Adrenal gland (tissue), 12 donors: Measurements from ENCODE around the gene PCYOX1L. TPM values are rescaled to one million over a fixed set of nuclear protein-coding genes. Genes with fewer than 3 reads are reported as not detected.

Experiments
- DNase-seq, 7 donors: peaks; one replicate each; pipeline ENCODE4 v3.0.0-alpha.2; 2019 to 2020
- H3K27ac ChIP-seq, 5 donors: fragments of 200-600 bp; sonication (generic) in 4 of 5; 1 replicate in 3 of 5; 2 replicates in 2 of 5; pipeline versions ENCODE4 v1.5.1 to v1.8.0; 2016 to 2020; ENCODE audit warnings: mild to moderate bottlenecking in 1 of 5
- H3K27me3 ChIP-seq: fragments of 200-600 bp; 2 replicates; pipeline ENCODE4 v1.8.0; 2021
- H3K36me3 ChIP-seq, 2 donors: fragments of 200-600 bp; replicated peaks in 1 of 2; 1 replicate in 1 of 2; 2 replicates in 1 of 2; pipeline versions ENCODE4 v1.5.1 to v1.8.0; 2018 to 2022
- H3K4me1 ChIP-seq, 2 donors: fragments of 200-600 bp; replicated peaks in 1 of 2; 1 replicate in 1 of 2; 2 replicates in 1 of 2; pipeline versions ENCODE4 v1.5.1 to v1.8.0; 2018 to 2021
- H3K4me3 ChIP-seq, 4 donors: fragments of 200-600 bp; sonication (generic) in 3 of 4; one replicate each; pipeline ENCODE4 v1.5.1; 2016 to 2018
- H3K9me3 ChIP-seq, 3 donors: fragments of 200-600 bp; sonication (generic) in 1 of 3; replicated peaks in 1 of 3; 1 replicate in 2 of 3; 2 replicates in 1 of 3; pipeline versions ENCODE4 v1.5.1 to v1.8.0; 2016 to 2021
- POLR2A ChIP-seq, 2 donors: fragments of 450-650 bp; IDR thresholded peaks; one replicate each; pipeline ENCODE4 v1.6.1; 2017; ENCODE audit warnings: antibody characterized with exemption in 2 of 2, mild to moderate bottlenecking in 2 of 2, moderate library complexity in 1 of 2
- WGBS, 4 donors: extraction: QIAGEN DNeasy Blood & Tissue Kit in 2 of 4; methylation state at CpG; one replicate each; pipeline versions ENCODE4 v1.1.5 to v1.1.7; 2013 to 2017; 5-methylcytosine and 5-hydroxymethylcytosine counted together
- intact Hi-C, 2 donors: fragments of 100-400 bp; cut with DNase I; formaldehyde crosslinking; loops; one replicate each; pipeline versions ENCODE4 v1.14.1 to v1.15.0; 2022 to 2023
- polyA plus RNA-seq, 3 donors: library from polyadenylated mRNA; stranded (reverse); fragments of 200-250 nt in 2 of 3; fragments of 350-450 nt in 1 of 3; fragmentation: Illumina TruSeq in 1 of 3; extraction: RNeasy Lipid Tissue Mini Kit (QIAGEN cat#74804) in 1 of 3; gene quantifications; one replicate each; pipeline ENCODE4 v1.2.3, GENCODE V29; 2013 to 2014
- total RNA-seq, 9 donors: library from RNA; depleted of rRNA in 4 of 9; stranded (reverse); fragments of >200 nt in 4 of 9; fragments of 120-200 nt in 1 of 9; fragmentation: NEBNext Ultra II Directional in 1 of 9; extraction: Animal tissue kit (Norgen Biotek cat#: 25700) in 1 of 9; gene quantifications; one replicate each; pipeline versions ENCODE4 v1.1.0 to v1.2.4, GENCODE V29; 2013 to 2023
- TF ChIP-seq, protein P1 (sequence below), 6 experiments: fragments of 450-650 bp in 4 of 6; fragments of 200-600 bp in 2 of 6; sonication (generic) in 1 of 6; IDR thresholded peaks; 1 replicate in 5 of 6; 2 replicates in 1 of 6; pipeline versions ENCODE4 v1.5.1 to v1.8.0; 2016 to 2021; ENCODE audit warnings: antibody characterized with exemption in 6 of 6, mild to moderate bottlenecking in 2 of 6, moderate library complexity in 1 of 6
- donor health status: healthy with polysubstance abuse.
- donor health status: Bipolar disorder and iron deficiency.
- donor health status: DM: yes; HTN: yes; CAD: no.
- donor health status: DM: no; HTN: no; CAD: no.
- donor health status: DM: no; HTN: no; CAD: no.
- donor health status: DM: yes; HTN: yes; CAD: no.

PCYOX1L gene
- total and polyA plus RNA-seq, 12 donors, result 4.7 to 17.1 (median 9.4) TPM

DNA sequence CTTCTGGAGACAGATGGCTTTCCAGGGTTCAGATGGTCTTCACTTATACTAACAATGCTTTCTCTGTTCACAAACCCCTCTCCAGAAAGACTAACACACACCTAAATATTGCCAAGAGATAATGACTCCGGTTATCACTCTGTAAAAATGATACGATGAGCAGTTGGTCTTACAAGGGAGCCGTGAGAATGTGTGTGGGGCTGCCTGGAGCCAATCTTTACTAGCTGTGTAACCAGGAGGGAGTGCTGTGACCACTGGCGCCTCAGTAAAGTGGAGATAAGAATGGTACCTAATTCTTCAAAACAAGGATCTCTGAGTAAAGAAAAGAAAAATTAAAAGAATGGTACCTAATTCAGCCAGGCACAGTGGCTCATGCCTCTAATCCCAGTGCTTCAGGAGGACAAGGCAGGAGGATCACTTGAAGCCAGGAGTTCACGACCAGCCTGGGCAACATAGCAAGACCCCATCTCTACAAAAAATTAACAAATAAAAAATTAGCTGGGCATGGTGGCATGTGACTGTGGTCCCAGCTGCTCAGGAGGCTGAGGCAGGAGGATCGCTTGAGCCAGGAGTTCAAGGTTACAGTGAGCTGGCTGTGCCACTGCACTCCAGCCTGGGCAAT lies 61.2 kb downstream of the PCYOX1L start:
- Histone ChIP-seq H3K27ac (peak overlapping the region in 2 of 5 donors; percentile 36 to 96), H3K9me3 (no peaks in the 10 kb centered on the region), H3K36me3 (no peaks in the 10 kb centered on the region), H3K4me1 (peaks cover 33 to 58% of the 10 kb centered on the region in 2 donors), H3K27me3 (no peaks in the 10 kb centered on the region), H3K4me3 (no peak overlapping the region)
- TF ChIP-seq, protein P1, sequence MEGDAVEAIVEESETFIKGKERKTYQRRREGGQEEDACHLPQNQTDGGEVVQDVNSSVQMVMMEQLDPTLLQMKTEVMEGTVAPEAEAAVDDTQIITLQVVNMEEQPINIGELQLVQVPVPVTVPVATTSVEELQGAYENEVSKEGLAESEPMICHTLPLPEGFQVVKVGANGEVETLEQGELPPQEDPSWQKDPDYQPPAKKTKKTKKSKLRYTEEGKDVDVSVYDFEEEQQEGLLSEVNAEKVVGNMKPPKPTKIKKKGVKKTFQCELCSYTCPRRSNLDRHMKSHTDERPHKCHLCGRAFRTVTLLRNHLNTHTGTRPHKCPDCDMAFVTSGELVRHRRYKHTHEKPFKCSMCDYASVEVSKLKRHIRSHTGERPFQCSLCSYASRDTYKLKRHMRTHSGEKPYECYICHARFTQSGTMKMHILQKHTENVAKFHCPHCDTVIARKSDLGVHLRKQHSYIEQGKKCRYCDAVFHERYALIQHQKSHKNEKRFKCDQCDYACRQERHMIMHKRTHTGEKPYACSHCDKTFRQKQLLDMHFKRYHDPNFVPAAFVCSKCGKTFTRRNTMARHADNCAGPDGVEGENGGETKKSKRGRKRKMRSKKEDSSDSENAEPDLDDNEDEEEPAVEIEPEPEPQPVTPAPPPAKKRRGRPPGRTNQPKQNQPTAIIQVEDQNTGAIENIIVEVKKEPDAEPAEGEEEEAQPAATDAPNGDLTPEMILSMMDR (IDR thresholded peaks at IDR 0.05), result no peak
- TF ChIP-seq POLR2A (IDR thresholded peaks at IDR 0.05), result no peak
- 63 to 73% (median 67%) methylated on average over 6 of the region's 6 CpGs for WGBS, 4 donors
- DNase-seq, result peak in 1 of 7 donors; percentile 12
- intact Hi-C loops, result no loop called here

Other genes with a start within 250 kb of the PCYOX1L start
- gene ABLIM3, start 216.6 kb upstream of the PCYOX1L start, total RNA-seq, result 10 to 100 TPM in 7 of 9 donors, 1 to 10 TPM in 2; 1.6 to 27.6 (median 16.8) TPM
- gene ABLIM3, start 216.6 kb upstream of the PCYOX1L start, polyA plus RNA-seq, result 10 to 100 TPM in 2 of 3 donors, 1 to 10 TPM in 1; 8.8 to 10.8 (median 10.4) TPM
- 10 to 100 TPM in 3 of 9 donors, 1 to 10 TPM in 6; 6.2 to 13.4 (median 9.6) TPM for gene AFAP1L1, start 86.2 kb upstream of the PCYOX1L start, total RNA-seq
- 10 to 100 TPM in 1 of 3 donors, 1 to 10 TPM in 2; 4.3 to 13.4 (median 5.2) TPM for gene AFAP1L1, start 86.2 kb upstream of the PCYOX1L start, polyA plus RNA-seq
- gene GRPEL2, start 12.5 kb upstream of the PCYOX1L start, total RNA-seq, result 10 to 100 TPM in 7 of 9 donors, 1 to 10 TPM in 2; 7.5 to 17.4 (median 13.8) TPM
- gene GRPEL2, start 12.5 kb upstream of the PCYOX1L start, polyA plus RNA-seq, result 1 to 10 TPM; 3.9 to 9.0 (median 7.6) TPM
- 10 to 100 TPM in 1 of 9 donors, 1 to 10 TPM in 7, not detected in 1; 1.6 to 20.1 (median 2.9) TPM for gene IL17B, start 21.2 kb downstream of the PCYOX1L start, total RNA-seq
- gene IL17B, start 21.2 kb downstream of the PCYOX1L start, polyA plus RNA-seq, result 1 to 10 TPM; 1.5 to 9.7 (median 2.8) TPM
- 100 to 1,000 TPM; 165 to 301 (median 221) TPM for gene CSNK1A1, start 193.4 kb downstream of the PCYOX1L start, total RNA-seq
- gene CSNK1A1, start 193.4 kb downstream of the PCYOX1L start, polyA plus RNA-seq, result 100 to 1,000 TPM in 1 of 3 donors, 10 to 100 TPM in 2; 51.0 to 234 (median 64.4) TPM
- 1 to 10 TPM in 8 of 9 donors, under 1 TPM in 1; 0.83 to 8.4 (median 4.3) TPM for gene ARHGEF37, start 223.5 kb downstream of the PCYOX1L start, total RNA-seq
- gene ARHGEF37, start 223.5 kb downstream of the PCYOX1L start, polyA plus RNA-seq, result 1 to 10 TPM; 1.8 to 4.3 (median 2.3) TPM